Keratinocyte (primary cell): Measurements from ENCODE around the gene LELP1. TPM values are rescaled to one million over a fixed set of nuclear protein-coding genes. Genes with fewer than 3 reads are reported as not detected.

Source experiments
- DNase-seq: peaks from one replicate; pipeline ENCODE4 v3.0.0-alpha.2; 2011; ENCODE audit warnings: low read depth, missing footprints, low spot score
- FAIRE-seq: peaks from 2 replicates; lab custom pipeline; 2011; peaks lifted over from hg19 to GRCh38; lab: Jason Lieb, UNC
- H2AFZ ChIP-seq: 2 replicates; pipeline ENCODE4 v1.6.0; 2012; ENCODE audit warnings: low read length, control low read depth, inconsistent platforms; ENCODE audit not compliant: control insufficient read depth
- H3K27ac ChIP-seq: 2 replicates; pipeline ENCODE4 v1.5.1; 2011; ENCODE audit warnings: low read length; ENCODE audit not compliant: control insufficient read depth, insufficient read depth
- H3K27me3 ChIP-seq: 3 replicates; pipeline ENCODE4 v1.6.0; 2011; ENCODE audit warnings: low read length; ENCODE audit not compliant: control insufficient read depth, insufficient read depth; ENCODE audit errors: extremely low read depth
- H3K36me3 ChIP-seq, 2 experiments: 2 replicates in 1 of 2; 3 replicates in 1 of 2; pipeline ENCODE4 v1.5.1; 2011; ENCODE audit warnings: low read length in 2 of 2, mild to moderate bottlenecking in 1 of 2; ENCODE audit not compliant: control insufficient read depth in 2 of 2, insufficient read depth in 2 of 2; ENCODE audit errors: extremely low read depth in 1 of 2
- H3K4me1 ChIP-seq: 3 replicates; pipeline ENCODE4 v1.5.1; 2011; ENCODE audit warnings: low read length; ENCODE audit not compliant: control insufficient read depth, insufficient read depth; ENCODE audit errors: extremely low read depth
- H3K4me2 ChIP-seq: 3 replicates; pipeline ENCODE4 v1.6.0; 2011; ENCODE audit warnings: low read depth, low read length; ENCODE audit not compliant: control insufficient read depth, insufficient read depth; ENCODE audit errors: extremely low read depth
- H3K4me3 ChIP-seq, 3 experiments: fragments of 200-600 bp in 1 of 3; sonication (generic) in 1 of 3; 2 replicates in 2 of 3; 3 replicates in 1 of 3; pipeline ENCODE4 v1.5.1; 2011 to 2016; ENCODE audit warnings: low read length in 3 of 3, mild to moderate bottlenecking in 3 of 3, control low read depth in 2 of 3, inconsistent platforms in 1 of 3, low read depth in 1 of 3, mixed read lengths in 1 of 3, mixed run types in 1 of 3, moderate library complexity in 1 of 3; ENCODE audit not compliant: control insufficient read depth in 2 of 3, insufficient read depth in 2 of 3; ENCODE audit errors: extremely low read depth in 1 of 3
- H3K79me2 ChIP-seq: 2 replicates; pipeline ENCODE4 v1.6.0; 2012; ENCODE audit warnings: low read length; ENCODE audit not compliant: control insufficient read depth, insufficient read depth
- H3K9ac ChIP-seq: 3 replicates; pipeline ENCODE4 v1.6.0; 2011; ENCODE audit warnings: low read length; ENCODE audit not compliant: control insufficient read depth, insufficient read depth; ENCODE audit errors: extremely low read depth
- H3K9me1 ChIP-seq: 3 replicates; pipeline ENCODE4 v1.6.0; 2011; ENCODE audit warnings: low read length; ENCODE audit not compliant: control insufficient read depth, insufficient read depth; ENCODE audit errors: extremely low read depth
- H3K9me3 ChIP-seq: 2 replicates; pipeline ENCODE4 v1.5.1; 2012; ENCODE audit warnings: low read depth, low read length; ENCODE audit not compliant: control insufficient read depth
- H4K20me1 ChIP-seq: 3 replicates; pipeline ENCODE4 v1.6.0; 2011; ENCODE audit warnings: low read length; ENCODE audit not compliant: control insufficient read depth, insufficient read depth; ENCODE audit errors: extremely low read depth
- EZH2 ChIP-seq: IDR thresholded peaks from one replicate; pipeline ENCODE4 v1.6.1; 2012; ENCODE audit warnings: inconsistent platforms, mild to moderate bottlenecking, low read length, moderate library complexity
- dilution Hi-C: fragments of 300-500 bp; cut with MboI; formaldehyde crosslinking; loops from one replicate; pipeline ENCODE4 v1.7.0; 2020; ENCODE audit warnings: low sequenced_read_pairs; ENCODE audit not compliant: extremely low pct_ligation_motif_present
- polyA minus RNA-seq, 3 experiments: library from RNA; depleted of rRNA, polyadenylated mRNA; stranded (reverse); fragments of >200 nt; gene quantifications; 1 replicate in 1 of 3; 2 replicates in 1 of 3; 3 replicates in 1 of 3; pipeline ENCODE4 v1.2.3, GENCODE V29; 2011
- polyA plus RNA-seq, 5 experiments: library from polyadenylated mRNA; depleted of rRNA in 3 of 5; stranded (reverse) in 3 of 5; stranded (forward) in 1 of 5; unstranded in 1 of 5; fragments of >200 nt; gene quantifications; 1 replicate in 1 of 5; 2 replicates in 3 of 5; 3 replicates in 1 of 5; pipeline versions ENCODE4 v1.2.1 to v1.2.3, GENCODE V29; 2011 to 2012; ENCODE audit warnings: missing spikeins in 2 of 5, low read depth in 1 of 5, low replicate concordance in 1 of 5
- TF ChIP-seq, protein P1 (sequence below), 3 experiments: IDR thresholded peaks in 1 of 3; conservative IDR thresholded peaks in 1 of 3; optimal IDR thresholded peaks in 1 of 3; 2 replicates in 2 of 3; 3 replicates in 1 of 3; pipeline versions ENCODE3 to v1.5.1; 2011; ENCODE audit warnings: low read length in 3 of 3, mild to moderate bottlenecking in 3 of 3, moderate library complexity in 2 of 3, control low read depth in 1 of 3, inconsistent platforms in 1 of 3; ENCODE audit not compliant: insufficient read depth in 2 of 3; ENCODE audit errors: extremely low read depth in 1 of 3

The LELP1 gene
- polyA plus RNA-seq (not detected in 3 replicates), polyA minus RNA-seq (not detected in 3 replicates)
- not detected for polyA plus RNA-seq (2011; ENCODE audit: low read depth)
- polyA plus RNA-seq (2011; cell fraction: cytosol; rRNA removed), result not detected in 2 replicates
- polyA plus RNA-seq (2011; cell fraction: nucleus; rRNA removed), result not detected in 2 replicates
- 0.42 TPM in 1 of 2 replicates, not detected in the other for polyA plus RNA-seq (2012; ENCODE audit: low replicate concordance)
- polyA minus RNA-seq (2011; cell fraction: cytosol; rRNA and poly(A)+ RNA removed), result not detected
- not detected in 2 replicates for polyA minus RNA-seq (2011; cell fraction: nucleus; rRNA and poly(A)+ RNA removed)

DNA sequence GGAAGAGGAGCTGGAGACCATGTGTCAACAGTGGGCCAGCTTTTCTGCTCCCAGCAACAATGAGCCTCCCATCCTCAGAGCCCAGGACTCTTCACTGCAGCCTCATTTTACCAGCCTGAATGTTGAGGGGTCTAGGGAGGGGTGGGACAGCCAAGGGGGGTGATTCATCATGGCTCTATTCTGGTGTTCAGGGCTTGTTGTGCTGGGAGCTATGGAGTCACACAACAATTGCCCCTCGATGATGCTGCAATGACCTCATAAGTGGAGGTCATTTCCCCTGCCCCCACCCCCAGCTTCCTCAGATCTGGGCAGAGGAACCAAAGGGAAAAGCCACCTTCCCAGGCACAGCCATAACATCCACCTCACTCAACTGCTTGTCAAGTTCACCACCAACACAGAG is at the start of gene LELP1:
LELP1 (plus strand) TSS at position 301 of the 400 bp plus-strand sequence. CDS start 1,278 bp downstream, outside the sequence.
- Histone ChIP-seq H3K9ac (no peak within 1 kb of the TSS), H3K36me3 (no peaks in the 10 kb centered on the region), H3K27me3 (peaks cover 12% of the 10 kb centered on the region), H4K20me1 (no peaks in the 10 kb centered on the region), H3K79me2 (no peaks in the 10 kb centered on the region), H3K9me3 (no peaks in the 10 kb centered on the region), H3K4me1 (no peaks in the 10 kb centered on the region), H3K9me1 (no peaks in the 10 kb centered on the region), H2AFZ (no peak within 1 kb of the TSS), H3K27ac (no peak within 1 kb of the TSS), H3K4me2 (no peak within 1 kb of the TSS), H3K4me3 (no peak within 1 kb of the TSS)
- DNase-seq (no peak), FAIRE-seq (no peak)
- dilution Hi-C loops, result no loop called here
- TF ChIP-seq, protein P1, sequence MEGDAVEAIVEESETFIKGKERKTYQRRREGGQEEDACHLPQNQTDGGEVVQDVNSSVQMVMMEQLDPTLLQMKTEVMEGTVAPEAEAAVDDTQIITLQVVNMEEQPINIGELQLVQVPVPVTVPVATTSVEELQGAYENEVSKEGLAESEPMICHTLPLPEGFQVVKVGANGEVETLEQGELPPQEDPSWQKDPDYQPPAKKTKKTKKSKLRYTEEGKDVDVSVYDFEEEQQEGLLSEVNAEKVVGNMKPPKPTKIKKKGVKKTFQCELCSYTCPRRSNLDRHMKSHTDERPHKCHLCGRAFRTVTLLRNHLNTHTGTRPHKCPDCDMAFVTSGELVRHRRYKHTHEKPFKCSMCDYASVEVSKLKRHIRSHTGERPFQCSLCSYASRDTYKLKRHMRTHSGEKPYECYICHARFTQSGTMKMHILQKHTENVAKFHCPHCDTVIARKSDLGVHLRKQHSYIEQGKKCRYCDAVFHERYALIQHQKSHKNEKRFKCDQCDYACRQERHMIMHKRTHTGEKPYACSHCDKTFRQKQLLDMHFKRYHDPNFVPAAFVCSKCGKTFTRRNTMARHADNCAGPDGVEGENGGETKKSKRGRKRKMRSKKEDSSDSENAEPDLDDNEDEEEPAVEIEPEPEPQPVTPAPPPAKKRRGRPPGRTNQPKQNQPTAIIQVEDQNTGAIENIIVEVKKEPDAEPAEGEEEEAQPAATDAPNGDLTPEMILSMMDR (optimal IDR thresholded peaks at IDR 0.05 in 1 of 3, IDR thresholded peaks at IDR 0.05 in 1 of 3, conservative IDR thresholded peaks at IDR 0.05 in 1 of 3; ENCODE audit: extremely low read depth in 1 of 3, insufficient read depth in 2 of 3, low read length in 3 of 3), result no peak
- no peak for TF ChIP-seq EZH2

GRCh38 chr1:153155541-153155940 is 47.7 kb upstream of the LELP1 start:
- Histone ChIP-seq H3K27me3 (no peaks in the 10 kb centered on the region), H3K4me2 (no peak overlapping the region), H3K79me2 (no peaks in the 10 kb centered on the region), H4K20me1 (no peaks in the 10 kb centered on the region), H3K36me3 (no peaks in the 10 kb centered on the region), H3K9ac (no peak overlapping the region), H3K9me3 (no peaks in the 10 kb centered on the region), H3K4me3 (no peak overlapping the region), H3K9me1 (no peaks in the 10 kb centered on the region), H2AFZ (no peak overlapping the region), H3K27ac (no peak overlapping the region), H3K4me1 (no peaks in the 10 kb centered on the region)
- dilution Hi-C loops, result no loop called here
- FAIRE-seq, result no peak
- TF ChIP-seq, protein P1 (optimal IDR thresholded peaks at IDR 0.05 in 1 of 3, IDR thresholded peaks at IDR 0.05 in 1 of 3, conservative IDR thresholded peaks at IDR 0.05 in 1 of 3; ENCODE audit: extremely low read depth in 1 of 3, insufficient read depth in 2 of 3, low read length in 3 of 3), result no peak
- TF ChIP-seq EZH2, result no peak
- no peak for DNase-seq
